ENCODE measurements around the gene RGL1. TPM values are rescaled to one million over a fixed set of nuclear protein-coding genes. Genes with fewer than 3 reads are reported as not detected.

The RGL1 gene
- total and polyA plus RNA-seq, 4 donors = 29.8 to 53.4 (median 41.8) TPM

GRCh38 chr1:183850852-183851251, 45.9 kb downstream of the RGL1 start:
- no peak overlapping the region for H3K27ac ChIP-seq (ENCODE audit: low read depth, low read length)
- no peak for DNase-seq (ENCODE audit: low read depth in 4 of 6, low spot score in 6 of 6)
- H3K27me3 ChIP-seq (ENCODE audit: control insufficient read depth, insufficient read depth, low read length) = no peaks in the 10 kb centered on the region
- no peaks in the 10 kb centered on the region for H3K4me1 ChIP-seq (ENCODE audit: control insufficient read depth, insufficient read depth, low read length)
- no CpG with 5 or more reads among the region's 2 CpGs for WGBS (ENCODE audit: insufficient coverage)
- H3K4me3 ChIP-seq (ENCODE audit: low read depth, low read length) = no peak overlapping the region
- no peaks in the 10 kb centered on the region for H3K36me3 ChIP-seq (ENCODE audit: control insufficient read depth, insufficient read depth, low read length)
- no peaks in the 10 kb centered on the region for H3K9me3 ChIP-seq (ENCODE audit: control insufficient read depth, insufficient read depth, low read length)

- H3K4me3 ChIP-seq (ENCODE audit: low read depth, low read length) = no peak overlapping the region
- H3K9me3 ChIP-seq (ENCODE audit: control insufficient read depth, insufficient read depth, low read length) = no peaks in the 10 kb centered on the region
- no peak for DNase-seq (ENCODE audit: low read depth in 4 of 6, low spot score in 6 of 6)
- no peaks in the 10 kb centered on the region for H3K4me1 ChIP-seq (ENCODE audit: control insufficient read depth, insufficient read depth, low read length)
- WGBS (ENCODE audit: insufficient coverage) = 79% methylated on average over 2 of the region's 3 CpGs
- H3K27me3 ChIP-seq (ENCODE audit: control insufficient read depth, insufficient read depth, low read length) = no peaks in the 10 kb centered on the region
- H3K27ac ChIP-seq (ENCODE audit: low read depth, low read length) = peak overlapping the region; percentile 12
- no peaks in the 10 kb centered on the region for H3K36me3 ChIP-seq (ENCODE audit: control insufficient read depth, insufficient read depth, low read length)
Measured at GRCh38 chr1:183859119-183859518, 54.2 kb downstream of the RGL1 start.

GRCh38 chr1:183859831-183860230, 54.9 kb downstream of the RGL1 start:
- H3K27ac ChIP-seq (ENCODE audit: low read depth, low read length) = peak overlapping the region; percentile 22
- 88% methylated on average over 1 of the region's 3 CpGs for WGBS (ENCODE audit: insufficient coverage)
- H3K4me3 ChIP-seq (ENCODE audit: low read depth, low read length) = no peak overlapping the region
- H3K36me3 ChIP-seq (ENCODE audit: control insufficient read depth, insufficient read depth, low read length) = no peaks in the 10 kb centered on the region
- no peaks in the 10 kb centered on the region for H3K4me1 ChIP-seq (ENCODE audit: control insufficient read depth, insufficient read depth, low read length)
- no peaks in the 10 kb centered on the region for H3K9me3 ChIP-seq (ENCODE audit: control insufficient read depth, insufficient read depth, low read length)
- H3K27me3 ChIP-seq (ENCODE audit: control insufficient read depth, insufficient read depth, low read length) = no peaks in the 10 kb centered on the region
- DNase-seq (ENCODE audit: low read depth in 4 of 6, low spot score in 6 of 6) = peak in 1 of 6 donors; percentile 18

GRCh38 chr1:183862967-183863366, 58.0 kb downstream of the RGL1 start:
- H3K9me3 ChIP-seq (ENCODE audit: control insufficient read depth, insufficient read depth, low read length) = no peaks in the 10 kb centered on the region
- H3K4me1 ChIP-seq (ENCODE audit: control insufficient read depth, insufficient read depth, low read length) = no peaks in the 10 kb centered on the region
- no peak for DNase-seq (ENCODE audit: low read depth in 4 of 6, low spot score in 6 of 6)
- H3K36me3 ChIP-seq (ENCODE audit: control insufficient read depth, insufficient read depth, low read length) = peaks cover 7% of the 10 kb centered on the region
- no peak overlapping the region for H3K27ac ChIP-seq (ENCODE audit: low read depth, low read length)
- WGBS (ENCODE audit: insufficient coverage) = 100% methylated on average over 1 of the region's 4 CpGs
- no peak overlapping the region for H3K4me3 ChIP-seq (ENCODE audit: low read depth, low read length)
- no peaks in the 10 kb centered on the region for H3K27me3 ChIP-seq (ENCODE audit: control insufficient read depth, insufficient read depth, low read length)

GRCh38 chr1:183863852-183864251, 58.9 kb downstream of the RGL1 start:
- no peak overlapping the region for H3K27ac ChIP-seq (ENCODE audit: low read depth, low read length)
- H3K36me3 ChIP-seq (ENCODE audit: control insufficient read depth, insufficient read depth, low read length) = peaks cover 7% of the 10 kb centered on the region
- no peak for DNase-seq (ENCODE audit: low read depth in 4 of 6, low spot score in 6 of 6)
- H3K9me3 ChIP-seq (ENCODE audit: control insufficient read depth, insufficient read depth, low read length) = no peaks in the 10 kb centered on the region
- H3K4me3 ChIP-seq (ENCODE audit: low read depth, low read length) = no peak overlapping the region
- no peaks in the 10 kb centered on the region for H3K27me3 ChIP-seq (ENCODE audit: control insufficient read depth, insufficient read depth, low read length)
- H3K4me1 ChIP-seq (ENCODE audit: control insufficient read depth, insufficient read depth, low read length) = no peaks in the 10 kb centered on the region

- Histone ChIP-seq H3K4me1 (ENCODE audit: control insufficient read depth, insufficient read depth, low read length) (no peaks in the 10 kb centered on the region), H3K9me3 (ENCODE audit: control insufficient read depth, insufficient read depth, low read length) (no peaks in the 10 kb centered on the region), H3K4me3 (ENCODE audit: low read depth, low read length) (no peak overlapping the region), H3K27ac (ENCODE audit: low read depth, low read length) (no peak overlapping the region), H3K36me3 (ENCODE audit: control insufficient read depth, insufficient read depth, low read length) (peaks cover 7% of the 10 kb centered on the region), H3K27me3 (ENCODE audit: control insufficient read depth, insufficient read depth, low read length) (no peaks in the 10 kb centered on the region)
- WGBS (ENCODE audit: insufficient coverage) = 77% methylated on average over 2 of the region's 3 CpGs
- DNase-seq (ENCODE audit: low read depth in 4 of 6, low spot score in 6 of 6) = no peak
Measured at GRCh38 chr1:183864611-183865010, 59.7 kb downstream of the RGL1 start.

DNA sequence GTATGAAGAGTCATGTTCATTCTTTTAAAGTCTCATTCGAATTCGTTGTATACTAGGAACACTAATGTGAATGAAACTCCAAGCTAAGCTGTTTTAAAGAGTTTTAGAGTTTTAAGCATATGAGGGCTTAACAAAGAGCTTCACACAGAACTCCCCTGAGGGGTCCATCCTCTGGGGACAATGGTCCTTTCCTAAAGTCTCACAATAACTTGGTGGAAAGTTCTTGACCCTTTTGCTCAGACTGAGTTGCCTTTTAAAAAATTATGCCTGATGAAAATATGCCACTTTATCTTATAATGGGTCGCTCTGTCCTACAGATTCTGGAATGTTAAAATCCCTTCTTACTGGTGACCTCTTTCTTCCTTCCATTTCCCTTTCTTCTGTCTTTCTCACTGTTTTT, 64.3 kb downstream of the RGL1 start:
- WGBS (ENCODE audit: insufficient coverage) = 43% methylated on average over 3 of the region's 3 CpGs
- Histone ChIP-seq H3K36me3 (ENCODE audit: control insufficient read depth, insufficient read depth, low read length) (peaks cover 7% of the 10 kb centered on the region), H3K4me3 (ENCODE audit: low read depth, low read length) (no peak overlapping the region), H3K27ac (ENCODE audit: low read depth, low read length) (peak overlapping the region; percentile 84), H3K9me3 (ENCODE audit: control insufficient read depth, insufficient read depth, low read length) (no peaks in the 10 kb centered on the region), H3K4me1 (ENCODE audit: control insufficient read depth, insufficient read depth, low read length) (peaks cover 11% of the 10 kb centered on the region), H3K27me3 (ENCODE audit: control insufficient read depth, insufficient read depth, low read length) (no peaks in the 10 kb centered on the region)
- no peak for DNase-seq (ENCODE audit: low read depth in 4 of 6, low spot score in 6 of 6)

DNA sequence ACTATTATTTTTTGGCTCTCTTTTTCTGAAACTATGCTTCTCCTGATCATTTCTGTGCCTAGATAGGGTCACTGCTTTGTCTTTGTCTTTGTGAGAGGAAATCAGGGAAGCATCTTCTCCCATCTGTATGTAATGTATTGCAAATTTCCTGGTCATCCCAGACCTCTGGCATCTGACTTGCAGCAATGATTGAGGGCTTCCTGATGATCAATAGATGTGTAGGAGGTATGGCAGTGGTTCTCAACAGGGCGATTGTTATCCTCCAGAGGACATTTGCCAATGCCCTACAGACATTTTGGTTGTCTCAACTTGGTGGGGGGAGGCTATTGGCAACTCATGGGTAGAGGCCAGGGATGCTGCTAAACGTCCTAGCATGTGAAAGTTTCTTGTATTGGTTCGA, 64.7 kb downstream of the RGL1 start:
- WGBS (ENCODE audit: insufficient coverage) = 100% methylated on average over 1 of the region's 3 CpGs
- H3K36me3 ChIP-seq (ENCODE audit: control insufficient read depth, insufficient read depth, low read length) = peaks cover 7% of the 10 kb centered on the region
- DNase-seq (ENCODE audit: low read depth in 4 of 6, low spot score in 6 of 6) = no peak
- no peaks in the 10 kb centered on the region for H3K27me3 ChIP-seq (ENCODE audit: control insufficient read depth, insufficient read depth, low read length)
- H3K4me3 ChIP-seq (ENCODE audit: low read depth, low read length) = no peak overlapping the region
- H3K9me3 ChIP-seq (ENCODE audit: control insufficient read depth, insufficient read depth, low read length) = no peaks in the 10 kb centered on the region
- peak overlapping the region; percentile 84 for H3K27ac ChIP-seq (ENCODE audit: low read depth, low read length)
- peaks cover 11% of the 10 kb centered on the region for H3K4me1 ChIP-seq (ENCODE audit: control insufficient read depth, insufficient read depth, low read length)

DNA sequence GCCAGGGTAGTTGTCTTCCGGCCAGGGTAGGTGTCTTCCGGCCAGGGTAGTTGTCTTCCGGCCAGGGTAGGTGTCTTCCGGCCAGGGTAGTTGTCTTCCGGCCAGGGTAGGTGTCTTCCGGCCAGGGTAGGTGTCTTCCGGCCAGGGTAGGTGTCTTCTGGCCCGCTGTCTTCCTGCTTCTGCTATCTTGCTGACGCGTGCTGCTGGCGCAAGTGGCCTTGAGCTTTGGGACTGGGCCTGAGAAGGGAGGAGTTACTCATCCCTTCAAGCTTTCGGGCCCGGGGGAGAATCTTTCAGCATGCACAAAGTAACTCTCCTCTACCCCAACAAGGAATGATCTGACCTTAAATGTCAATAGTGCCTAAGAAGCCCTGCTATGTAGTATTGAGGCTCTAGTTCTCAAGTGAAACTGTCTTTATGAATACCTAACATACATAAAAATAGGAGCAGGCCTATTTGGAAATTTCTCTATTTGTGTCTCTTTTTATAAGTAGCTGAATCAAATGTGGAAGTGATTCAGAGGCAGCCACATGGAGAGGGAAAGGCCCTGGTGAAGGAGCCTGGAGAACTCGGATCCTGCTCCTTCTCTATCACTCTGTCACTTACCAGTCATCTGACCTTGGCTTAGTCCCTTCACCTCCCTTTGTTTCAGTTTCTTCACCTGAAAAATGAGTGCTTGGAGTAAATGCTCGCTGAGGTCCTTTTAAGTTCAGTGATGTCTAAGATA, 65.6 kb downstream of the RGL1 start:
- DNase-seq (ENCODE audit: low read depth in 4 of 6, low spot score in 6 of 6) = no peak
- Histone ChIP-seq H3K27me3 (ENCODE audit: control insufficient read depth, insufficient read depth, low read length) (no peaks in the 10 kb centered on the region), H3K36me3 (ENCODE audit: control insufficient read depth, insufficient read depth, low read length) (peaks cover 7% of the 10 kb centered on the region), H3K4me1 (ENCODE audit: control insufficient read depth, insufficient read depth, low read length) (peaks cover 14% of the 10 kb centered on the region), H3K27ac (ENCODE audit: low read depth, low read length) (peak overlapping the region; percentile 84), H3K9me3 (ENCODE audit: control insufficient read depth, insufficient read depth, low read length) (no peaks in the 10 kb centered on the region), H3K4me3 (ENCODE audit: low read depth, low read length) (no peak overlapping the region)
- WGBS (ENCODE audit: insufficient coverage) = 94% methylated on average over 7 of the region's 15 CpGs

GRCh38 chr1:183871142-183871541, 66.2 kb downstream of the RGL1 start:
- peak overlapping the region; percentile 84 for H3K27ac ChIP-seq (ENCODE audit: low read depth, low read length)

More at GRCh38 chr1:183871142-183871541, 66.2 kb downstream of the RGL1 start:
- Histone ChIP-seq H3K4me1 (ENCODE audit: control insufficient read depth, insufficient read depth, low read length) (peaks cover 17% of the 10 kb centered on the region), H3K27me3 (ENCODE audit: control insufficient read depth, insufficient read depth, low read length) (no peaks in the 10 kb centered on the region), H3K9me3 (ENCODE audit: control insufficient read depth, insufficient read depth, low read length) (no peaks in the 10 kb centered on the region), H3K36me3 (ENCODE audit: control insufficient read depth, insufficient read depth, low read length) (peaks cover 6% of the 10 kb centered on the region), H3K4me3 (ENCODE audit: low read depth, low read length) (no peak overlapping the region)
- 33% methylated on average over 1 of the region's 3 CpGs for WGBS (ENCODE audit: insufficient coverage)
- DNase-seq (ENCODE audit: low read depth in 4 of 6, low spot score in 6 of 6) = peak in 1 of 6 donors; percentile 77
